Measurements from ENCODE around the gene LYPD6B.

The LYPD6B gene

GRCh38 chr2:149100739-149101699 is 62.5 kb downstream of the LYPD6B start:
- Histone ChIP-seq H3K9ac (ENCODE audit: low read length) (no peak overlapping the region), H3K4me2 (ENCODE audit: low read length) (no peak overlapping the region), H3K79me2 (ENCODE audit: insufficient read depth, low read length) (no peaks in the 10 kb centered on the region), H3K9me3 (ENCODE audit: low read length) (no peaks in the 10 kb centered on the region; the same call in 1 of the 2 replicates), H3K27me3 (ENCODE audit: insufficient read depth, low read length) (no peaks in the 10 kb centered on the region), H2AFZ (ENCODE audit: low read length) (no peak overlapping the region), H3K9me2 (ENCODE audit: low read depth, low read length) (no peaks in the 10 kb centered on the region), H3K27ac (ENCODE audit: low read depth, low read length, poor library complexity, severe bottlenecking) (no peak overlapping the region), H3F3A (ENCODE audit: insufficient read depth, low read length) (no peaks in the 10 kb centered on the region), H4K20me1 (ENCODE audit: insufficient read depth, low read length) (no peaks in the 10 kb centered on the region), H3K36me3 (ENCODE audit: insufficient read depth, low read length) (no peaks in the 10 kb centered on the region), H3K4me3 (ENCODE audit: low read depth, low read length, poor library complexity, severe bottlenecking) (no peak overlapping the region), H3K4me1 (ENCODE audit: insufficient read depth, low read length, severe bottlenecking) (no peaks in the 10 kb centered on the region)
- TF ChIP-seq EZH2 (IDR thresholded peaks at IDR 0.05; ENCODE audit: borderline replicate concordance, low read length) (no peak), CTCF (IDR thresholded peaks at IDR 0.05; ENCODE audit: low read length) (no peak)

DNA sequence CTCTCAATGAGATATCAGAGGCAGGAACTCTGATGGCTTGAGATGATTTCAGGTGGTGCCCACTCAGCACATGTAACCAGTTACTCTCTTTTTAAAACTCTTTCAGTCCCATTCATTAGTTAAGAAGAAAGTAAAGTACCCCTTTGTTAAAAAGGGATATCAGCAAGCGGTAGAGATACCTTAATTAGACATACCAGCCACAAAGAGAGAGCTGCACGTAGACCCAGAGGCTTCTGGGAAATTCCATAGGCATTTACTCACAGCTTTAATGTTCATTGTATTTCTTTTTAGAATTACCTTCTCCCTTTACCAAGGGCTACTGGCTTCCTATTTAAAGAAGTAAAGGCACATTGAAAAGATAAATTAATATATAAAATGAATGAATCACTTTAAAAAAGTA is 63.3 kb downstream of the LYPD6B start:
- no peak overlapping the region for H3K9ac ChIP-seq (ENCODE audit: low read length)
- H3K4me1 ChIP-seq (ENCODE audit: insufficient read depth, low read length, severe bottlenecking) = no peaks in the 10 kb centered on the region
- H3K4me2 ChIP-seq (ENCODE audit: low read length) = no peak overlapping the region
- no peak overlapping the region for H3K4me3 ChIP-seq (ENCODE audit: low read depth, low read length, poor library complexity, severe bottlenecking)
- H3K36me3 ChIP-seq (ENCODE audit: insufficient read depth, low read length) = no peaks in the 10 kb centered on the region
- H3K27me3 ChIP-seq (ENCODE audit: insufficient read depth, low read length) = no peaks in the 10 kb centered on the region
- H3K9me3 ChIP-seq (ENCODE audit: low read length) = no peaks in the 10 kb centered on the region; the same call in 1 of the 2 replicates
- H3K79me2 ChIP-seq (ENCODE audit: insufficient read depth, low read length) = no peaks in the 10 kb centered on the region
- H2AFZ ChIP-seq (ENCODE audit: low read length) = no peak overlapping the region
- H3F3A ChIP-seq (ENCODE audit: insufficient read depth, low read length) = no peaks in the 10 kb centered on the region
- TF ChIP-seq CTCF (IDR thresholded peaks at IDR 0.05; ENCODE audit: low read length) = no peak
- no peak for TF ChIP-seq EZH2 (IDR thresholded peaks at IDR 0.05; ENCODE audit: borderline replicate concordance, low read length)
- H3K9me2 ChIP-seq (ENCODE audit: low read depth, low read length) = no peaks in the 10 kb centered on the region
- H4K20me1 ChIP-seq (ENCODE audit: insufficient read depth, low read length) = no peaks in the 10 kb centered on the region
- no peak overlapping the region for H3K27ac ChIP-seq (ENCODE audit: low read depth, low read length, poor library complexity, severe bottlenecking)

DNA sequence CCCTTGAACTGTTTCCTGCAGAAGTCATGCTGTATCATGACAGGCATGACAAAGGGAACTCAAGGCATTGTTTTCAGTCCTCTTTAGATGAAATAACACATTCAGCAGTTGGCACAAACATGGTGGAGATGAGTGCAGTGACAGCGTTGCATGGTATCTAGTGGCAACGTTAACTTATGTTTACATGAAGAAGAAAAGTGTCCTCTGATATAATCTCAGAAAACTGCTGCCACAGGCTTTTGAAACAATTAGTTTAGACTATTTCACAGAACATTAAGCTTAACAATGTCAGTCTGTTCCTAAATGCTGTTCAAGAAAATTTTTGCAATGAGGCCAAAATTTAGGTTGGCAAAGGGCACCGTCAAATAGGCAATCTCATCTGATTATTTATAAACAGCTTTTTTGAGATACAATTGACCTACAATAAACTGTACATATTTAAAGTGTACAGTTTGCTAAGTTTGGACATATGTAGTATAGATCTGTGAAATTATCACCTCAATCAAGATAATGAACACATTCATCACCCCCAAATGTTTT is 64.7 kb downstream of the LYPD6B start:
- Histone ChIP-seq H3K27me3 (ENCODE audit: insufficient read depth, low read length) (no peaks in the 10 kb centered on the region), H3K9me3 (ENCODE audit: low read length) (no peaks in the 10 kb centered on the region; the same call in 1 of the 2 replicates), H3K9ac (ENCODE audit: low read length) (no peak overlapping the region), H4K20me1 (ENCODE audit: insufficient read depth, low read length) (no peaks in the 10 kb centered on the region), H3F3A (ENCODE audit: insufficient read depth, low read length) (no peaks in the 10 kb centered on the region), H3K4me2 (ENCODE audit: low read length) (no peak overlapping the region), H3K36me3 (ENCODE audit: insufficient read depth, low read length) (no peaks in the 10 kb centered on the region), H3K4me1 (ENCODE audit: insufficient read depth, low read length, severe bottlenecking) (no peaks in the 10 kb centered on the region), H3K9me2 (ENCODE audit: low read depth, low read length) (no peaks in the 10 kb centered on the region), H2AFZ (ENCODE audit: low read length) (no peak overlapping the region), H3K79me2 (ENCODE audit: insufficient read depth, low read length) (no peaks in the 10 kb centered on the region), H3K4me3 (ENCODE audit: low read depth, low read length, poor library complexity, severe bottlenecking) (no peak overlapping the region), H3K27ac (ENCODE audit: low read depth, low read length, poor library complexity, severe bottlenecking) (no peak overlapping the region)
- TF ChIP-seq CTCF (IDR thresholded peaks at IDR 0.05; ENCODE audit: low read length) (no peak), EZH2 (IDR thresholded peaks at IDR 0.05; ENCODE audit: borderline replicate concordance, low read length) (no peak)

Measured in OCI-LY1 (cell line).